ENCODE measurements around the gene NUB1.

GRCh38 chr7:151411551-151411950 is 69.9 kb downstream of the NUB1 start:
- no peak for TF ChIP-seq CTCF (optimal IDR thresholded peaks at IDR 0.05 in 1 of 3, IDR thresholded peaks at IDR 0.05 in 1 of 3, conservative IDR thresholded peaks at IDR 0.05 in 1 of 3; ENCODE audit: extremely low read depth in 1 of 3, insufficient read depth in 2 of 3, low read length in 3 of 3)
- no peak for TF ChIP-seq EZH2 (IDR thresholded peaks at IDR 0.05; ENCODE audit: low read length)
